Muscle of arm (tissue), 12 donors: ENCODE results near the gene CDK19. TPM values are rescaled to one million over a fixed set of nuclear protein-coding genes. Genes with fewer than 3 reads are reported as not detected.
"Not testable (repeated sequence)": the region's sequence is repeated elsewhere in the genome, so short reads cannot be mapped to it uniquely, and the experiment has no call there.

ENCODE experiments used
- DNase-seq: peaks from one replicate; pipeline ENCODE4 v3.0.0-alpha.2; 2013
- polyA plus RNA-seq, 12 donors: library from polyadenylated mRNA; unstranded; fragments of 120-200 nt; gene quantifications; one replicate each; pipeline ENCODE4 v1.2.1, GENCODE V29; 2013; ENCODE audit not compliant: insufficient read length in 12 of 12

Gene CDK19
- polyA plus RNA-seq, 12 donors, result 11.2 to 28.4 (median 18.0) TPM; not detected in 1

GRCh38 chr6:110581679-110582078 lies 233.6 kb downstream of the CDK19 start:
- no peak for DNase-seq

GRCh38 chr6:110577596-110578167 lies 237.6 kb downstream of the CDK19 start:
- DNase-seq, result not testable (repeated sequence)

- no peak for DNase-seq
These were observed 239.3 kb downstream of the CDK19 start for GRCh38 chr6:110575925-110576463.

GRCh38 chr6:110574817-110575216 lies 240.5 kb downstream of the CDK19 start:
- no peak for DNase-seq

GRCh38 chr6:110573537-110573936 lies 241.7 kb downstream of the CDK19 start:
- DNase-seq, result no peak

- no peak for DNase-seq
These were observed 242.1 kb downstream of the CDK19 start for GRCh38 chr6:110573136-110573535.

GRCh38 chr6:110567957-110568696 lies 247.1 kb downstream of the CDK19 start:
- no peak for DNase-seq

GRCh38 chr6:110566346-110567125 lies 248.7 kb downstream of the CDK19 start:
- DNase-seq, result no peak

- DNase-seq, result no peak
These were observed 250.4 kb downstream of the CDK19 start for GRCh38 chr6:110564703-110565421.

GRCh38 chr6:110563711-110564110 lies 251.6 kb downstream of the CDK19 start:
- DNase-seq, result no peak

GRCh38 chr6:110562316-110562915 lies 252.9 kb downstream of the CDK19 start:
- DNase-seq, result no peak

- DNase-seq, result no peak
These were observed 253.6 kb downstream of the CDK19 start for GRCh38 chr6:110561696-110562095.

- no peak for DNase-seq
These were observed 254.3 kb downstream of the CDK19 start for GRCh38 chr6:110561008-110561396.

- DNase-seq, result no peak
These were observed 254.8 kb downstream of the CDK19 start for GRCh38 chr6:110560239-110561007.

Other genes starting within 250 kb of the CDK19 start
- gene AMD1, start 59.3 kb upstream of the CDK19 start, polyA plus RNA-seq, result 10 to 100 TPM in 11 of 12 donors, not detected in 1; 35.2 to 93.1 (median 53.5) TPM
- gene GTF3C6, start 143.2 kb upstream of the CDK19 start, polyA plus RNA-seq, result 100 to 1,000 TPM in 1 of 12 donors, 10 to 100 TPM in 10, not detected in 1; 53.3 to 105 (median 84.9) TPM
- 10 to 100 TPM in 11 of 12 donors, not detected in 1; 14.8 to 38.4 (median 30.5) TPM for gene RPF2, start 166.6 kb upstream of the CDK19 start, polyA plus RNA-seq